NCI-H748 (cell line): ENCODE measurements around the gene KCNQ1.

Source experiments
- DNase-seq: peaks from one replicate; lab custom pipeline; 2025; ENCODE audit not compliant: unreplicated experiment; lab: John Stamatoyannopoulos, UW

Gene KCNQ1

GRCh38 chr11:2522631-2523255 lies 77.9 kb downstream of the KCNQ1 start:
- no peak for DNase-seq

- DNase-seq: no peak
Observed at GRCh38 chr11:2523821-2524391, 79.1 kb downstream of the KCNQ1 start.

- no peak for DNase-seq
Observed at GRCh38 chr11:2524446-2525165, 79.8 kb downstream of the KCNQ1 start.

DNA sequence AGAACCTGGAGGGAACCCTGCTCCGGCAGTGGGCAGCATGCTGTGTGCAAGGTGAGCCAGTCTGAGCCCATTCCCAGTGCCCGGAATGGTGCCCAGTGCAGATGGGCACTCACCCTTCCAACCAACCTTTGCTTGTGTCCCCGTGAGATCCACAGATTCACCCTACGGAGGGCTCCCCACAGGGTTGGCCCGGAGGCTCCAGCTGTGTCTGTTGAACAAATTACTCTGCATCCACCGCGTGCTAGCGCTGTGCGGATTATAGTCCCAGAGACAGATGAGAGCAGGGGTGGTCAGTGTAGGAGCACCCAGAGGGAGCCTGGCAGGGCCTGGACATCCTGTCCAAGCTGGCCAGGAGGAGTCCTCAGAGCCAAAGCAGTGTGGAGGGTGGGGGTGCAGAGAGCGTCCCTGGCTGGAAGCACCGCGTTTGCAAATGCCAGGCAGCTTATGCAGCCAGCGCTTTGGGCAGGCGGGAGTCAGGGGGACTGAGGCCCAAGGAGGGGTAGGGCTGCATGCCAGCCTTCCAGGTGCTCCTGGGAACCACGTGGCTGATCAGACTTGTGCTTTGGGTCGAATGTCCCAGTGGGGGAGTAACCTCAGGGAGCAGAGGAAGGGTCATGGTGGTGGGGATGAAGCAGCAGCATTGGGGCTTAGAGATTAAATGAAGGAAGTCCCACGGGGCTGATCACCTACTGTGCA lies 80.5 kb downstream of the KCNQ1 start:
- no peak for DNase-seq

GRCh38 chr11:2525941-2526807 lies 81.4 kb downstream of the KCNQ1 start:
- DNase-seq: no peak

- no peak for DNase-seq
Observed at GRCh38 chr11:2526808-2527381, 82.1 kb downstream of the KCNQ1 start.

DNA sequence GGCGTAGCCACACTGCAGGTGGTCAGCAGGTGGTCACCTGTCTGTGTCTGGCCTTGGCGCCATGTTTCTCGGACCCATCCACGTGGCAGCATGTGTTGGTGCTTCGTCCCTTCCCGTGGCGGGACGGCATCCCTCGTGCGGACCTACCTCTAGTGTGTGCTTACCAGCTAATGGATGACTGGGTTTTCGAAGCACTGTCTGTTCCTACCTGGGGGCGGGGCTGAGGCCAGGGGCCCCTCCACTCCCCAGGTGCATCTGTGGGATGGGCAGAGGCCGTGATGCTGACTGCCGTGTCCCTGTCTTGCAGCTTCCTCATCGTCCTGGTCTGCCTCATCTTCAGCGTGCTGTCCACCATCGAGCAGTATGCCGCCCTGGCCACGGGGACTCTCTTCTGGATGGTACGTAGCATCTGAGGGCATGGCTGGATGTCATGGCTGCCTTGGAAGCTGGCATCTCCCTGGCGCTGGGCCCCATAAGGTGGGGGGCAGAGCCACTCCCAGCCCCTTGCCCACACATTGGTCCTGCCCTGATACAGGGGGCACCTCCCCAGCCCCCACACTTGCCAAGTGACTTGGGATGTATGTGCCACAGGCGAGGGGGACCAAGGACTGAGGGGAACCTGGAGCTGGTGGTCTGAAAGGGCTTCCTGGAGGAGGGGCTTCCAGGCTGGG lies 82.9 kb downstream of the KCNQ1 start:
- DNase-seq: no peak

- no peak for DNase-seq
Observed at GRCh38 chr11:2528301-2529050, 83.7 kb downstream of the KCNQ1 start.

- no peak for DNase-seq
Observed at GRCh38 chr11:2529173-2529572, 84.4 kb downstream of the KCNQ1 start.

- DNase-seq: no peak
Observed at GRCh38 chr11:2529636-2530035, 84.8 kb downstream of the KCNQ1 start.

DNA sequence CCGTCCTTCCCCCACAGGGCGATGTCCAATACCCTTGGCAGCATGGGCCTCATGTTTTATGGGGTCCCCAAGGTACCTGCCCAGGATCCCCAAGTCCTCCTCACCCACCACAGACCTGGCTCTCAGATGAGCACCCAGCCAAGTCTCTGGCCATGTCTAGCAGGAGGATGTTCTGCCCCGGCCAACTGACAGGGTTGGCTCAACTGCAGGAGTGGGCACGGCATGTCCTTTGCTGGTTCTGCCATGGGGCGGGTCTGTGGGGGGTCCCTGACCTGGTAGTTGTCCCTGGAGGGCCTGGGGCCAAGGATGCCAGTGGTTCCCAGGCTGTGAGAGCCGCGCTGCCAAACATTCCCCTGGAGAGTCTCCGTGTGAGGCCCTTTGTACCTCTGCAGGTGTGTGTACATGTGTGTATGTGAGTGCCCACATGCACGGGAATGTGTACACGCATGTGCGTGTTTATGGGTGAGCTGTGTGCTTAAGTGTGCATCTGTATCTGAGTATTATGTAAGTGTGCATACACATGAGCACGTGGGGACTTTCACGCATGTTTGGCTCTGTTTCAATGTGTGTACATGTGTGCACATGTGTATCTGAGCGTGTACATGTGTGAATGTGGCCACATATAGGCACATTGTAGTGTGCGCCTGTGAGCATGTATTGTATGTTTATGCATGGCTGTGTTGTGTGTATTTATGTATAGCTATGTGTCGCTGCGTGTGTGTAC lies 85.5 kb downstream of the KCNQ1 start:
- no peak for DNase-seq

- DNase-seq: no peak
Observed at GRCh38 chr11:2530855-2531200, 86.0 kb downstream of the KCNQ1 start.

- peak; percentile 64 for DNase-seq
Observed at GRCh38 chr11:2531277-2531986, 86.6 kb downstream of the KCNQ1 start.

- no peak for DNase-seq
Observed at GRCh38 chr11:2531987-2532703, 87.3 kb downstream of the KCNQ1 start.

DNA sequence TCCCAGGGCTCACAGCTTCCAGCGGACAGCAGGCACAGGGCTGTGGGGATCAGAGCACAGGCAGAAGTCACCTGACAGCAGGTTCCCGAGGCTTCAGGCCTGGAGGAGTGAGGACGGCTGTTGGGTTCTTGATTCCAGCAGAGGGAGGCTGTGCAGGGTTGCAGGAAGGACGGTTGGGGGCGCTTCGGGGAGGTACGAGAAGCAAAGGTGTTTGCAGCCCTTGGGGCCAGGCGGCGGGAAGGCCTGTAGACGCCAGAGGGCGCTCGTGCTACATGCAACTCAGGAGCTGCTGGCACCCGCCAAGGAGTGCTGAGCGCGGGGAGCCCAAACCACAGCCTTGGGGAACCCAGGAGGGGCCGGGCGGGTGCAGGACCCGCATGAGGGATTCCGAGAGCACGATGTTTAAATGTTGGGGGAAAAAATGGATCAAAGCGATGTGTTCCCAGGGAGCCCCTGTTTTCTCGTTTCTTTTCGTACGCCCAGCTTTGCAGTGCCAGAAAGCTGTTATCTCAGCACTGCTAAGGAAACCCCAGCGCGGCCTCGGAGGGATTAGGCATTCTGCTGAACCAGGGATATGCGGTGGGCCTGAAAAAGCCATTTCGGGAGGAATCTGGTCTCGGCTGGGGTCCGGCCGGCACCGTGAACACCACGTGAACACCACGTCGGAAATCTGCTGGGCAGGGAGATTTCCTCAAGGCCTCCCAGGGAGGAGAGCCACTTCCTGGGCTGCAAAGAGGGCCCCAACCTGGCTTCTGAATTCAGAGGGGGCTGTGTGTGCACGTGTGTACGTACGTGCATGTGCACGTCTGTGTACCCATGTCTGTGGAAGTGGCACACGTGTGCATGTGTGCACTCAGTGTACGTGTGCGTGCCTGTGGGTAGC lies 88.1 kb downstream of the KCNQ1 start:
- DNase-seq: peak; percentile 89

- DNase-seq: peak; percentile 24
Observed at GRCh38 chr11:2533587-2534133, 88.9 kb downstream of the KCNQ1 start.
